A549 (cell line): ENCODE results near the gene TSKU.

ENCODE experiments used
- CBX2 ChIP-seq: fragments of 200-600 bp; sonication (generic); IDR thresholded peaks from 2 replicates; pipeline ENCODE4 v1.6.1; 2016; ENCODE audit warnings: low read depth, mild to moderate bottlenecking, borderline replicate concordance
- JUN ChIP-seq, 2 experiments: fragments of >200 bp; sonication (Bioruptor Twin); formaldehyde crosslinking; IDR thresholded peaks; 2 replicates in 1 of 2; 3 replicates in 1 of 2; pipeline ENCODE4 v1.6.1; 2016 to 2017
- POLR2A ChIP-seq: IDR thresholded peaks from 2 replicates; pipeline ENCODE4 v1.6.1; 2012; ENCODE audit warnings: mild to moderate bottlenecking, low read length
- TF ChIP-seq, protein P1 (sequence below): fragments of >200 bp; sonication (Bioruptor Twin); formaldehyde crosslinking; IDR thresholded peaks from 3 replicates; pipeline ENCODE4 v1.5.1; 2016

GRCh38 chr11:76801225-76801624, 18.1 kb downstream of the TSKU start:
- TF ChIP-seq POLR2A (no peak), CBX2 (no peak), JUN (IDR thresholded peaks at IDR 0.05) (peak in 1 of 2 experiments; percentile 66)
- TF ChIP-seq, protein P1, sequence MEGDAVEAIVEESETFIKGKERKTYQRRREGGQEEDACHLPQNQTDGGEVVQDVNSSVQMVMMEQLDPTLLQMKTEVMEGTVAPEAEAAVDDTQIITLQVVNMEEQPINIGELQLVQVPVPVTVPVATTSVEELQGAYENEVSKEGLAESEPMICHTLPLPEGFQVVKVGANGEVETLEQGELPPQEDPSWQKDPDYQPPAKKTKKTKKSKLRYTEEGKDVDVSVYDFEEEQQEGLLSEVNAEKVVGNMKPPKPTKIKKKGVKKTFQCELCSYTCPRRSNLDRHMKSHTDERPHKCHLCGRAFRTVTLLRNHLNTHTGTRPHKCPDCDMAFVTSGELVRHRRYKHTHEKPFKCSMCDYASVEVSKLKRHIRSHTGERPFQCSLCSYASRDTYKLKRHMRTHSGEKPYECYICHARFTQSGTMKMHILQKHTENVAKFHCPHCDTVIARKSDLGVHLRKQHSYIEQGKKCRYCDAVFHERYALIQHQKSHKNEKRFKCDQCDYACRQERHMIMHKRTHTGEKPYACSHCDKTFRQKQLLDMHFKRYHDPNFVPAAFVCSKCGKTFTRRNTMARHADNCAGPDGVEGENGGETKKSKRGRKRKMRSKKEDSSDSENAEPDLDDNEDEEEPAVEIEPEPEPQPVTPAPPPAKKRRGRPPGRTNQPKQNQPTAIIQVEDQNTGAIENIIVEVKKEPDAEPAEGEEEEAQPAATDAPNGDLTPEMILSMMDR = no peak
